Measurements from ENCODE around the gene CORO1C. TPM values are rescaled to one million over a fixed set of nuclear protein-coding genes. Genes with fewer than 3 reads are reported as not detected.

The CORO1C gene
- total RNA-seq, 3 donors from 2014 or later (not counting 1 experiment from before 2014, with no cell fraction given): 28.9 to 43.5 (median 36.0) TPM

DNA sequence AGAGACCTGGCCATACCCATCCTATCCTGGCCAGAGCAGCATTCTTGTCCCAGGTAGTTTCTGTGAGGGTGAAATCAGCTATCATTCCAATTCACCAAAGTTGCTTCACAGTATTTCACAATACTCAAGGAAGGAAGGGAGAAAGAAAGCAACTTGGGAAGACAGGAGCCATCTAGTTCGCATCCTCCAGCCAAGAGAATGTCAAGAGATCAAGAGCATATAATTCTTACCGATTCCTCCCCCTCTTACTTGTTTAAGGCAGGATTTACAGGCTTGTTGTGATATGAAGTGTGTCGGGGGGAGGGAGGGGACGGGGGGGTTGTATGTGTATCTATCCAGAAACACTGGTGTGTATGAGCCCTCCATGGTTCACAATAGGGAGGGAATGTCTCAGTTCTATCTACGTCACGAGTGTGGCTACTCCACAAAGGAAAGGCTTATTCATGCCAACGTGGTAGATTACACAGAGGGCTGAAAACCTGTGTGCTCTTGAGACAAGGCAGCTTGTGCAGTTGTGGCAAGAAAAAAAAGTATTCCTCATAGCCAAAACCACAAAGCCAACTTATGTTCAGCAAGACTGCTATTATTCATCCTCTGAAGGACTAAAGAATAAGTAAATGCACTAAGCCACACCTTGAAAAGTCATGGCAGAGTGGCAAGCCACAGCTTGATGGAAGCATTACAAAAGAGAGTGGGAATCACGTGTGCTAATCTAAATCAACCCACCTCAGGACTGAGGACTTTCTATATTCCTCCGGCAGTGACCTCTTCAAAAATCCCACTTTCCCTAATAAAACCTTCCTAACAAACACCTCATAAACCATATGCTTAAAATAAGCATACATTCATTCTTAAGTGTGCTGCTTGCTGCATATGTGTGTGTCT is 35.0 kb downstream of the CORO1C start:
- peaks cover 10% of the 10 kb centered on the region for H3K36me3 ChIP-seq (ENCODE audit: control insufficient read depth, insufficient read depth, low read length)
- Mint-ChIP-seq H3K4me3 (no peak overlapping the region), H3K27me3 (ENCODE audit: low read depth in 2 of 2) (no peaks in the 10 kb centered on the region), H3K9me3 (no peaks in the 10 kb centered on the region), H3K4me1 (peaks cover 17 to 26% of the 10 kb centered on the region in 2 donors), H3K36me3 (peaks cover 8% of the 10 kb centered on the region), H3K27ac (peak overlapping the region in 1 of 2 donors; percentile 29)
- DNase-seq: peak in 1 of 2 donors; percentile 14
- no peaks in the 10 kb centered on the region for H3K27me3 ChIP-seq (ENCODE audit: control insufficient read depth, insufficient read depth, low read length)
- no peak overlapping the region for H3K27ac ChIP-seq (ENCODE audit: low read length)
- peak in 1 of 3 donors; percentile 7 for ATAC-seq
- H3K9me3 ChIP-seq (ENCODE audit: control insufficient read depth, insufficient read depth, low read length): no peaks in the 10 kb centered on the region
- TF ChIP-seq, protein P1, sequence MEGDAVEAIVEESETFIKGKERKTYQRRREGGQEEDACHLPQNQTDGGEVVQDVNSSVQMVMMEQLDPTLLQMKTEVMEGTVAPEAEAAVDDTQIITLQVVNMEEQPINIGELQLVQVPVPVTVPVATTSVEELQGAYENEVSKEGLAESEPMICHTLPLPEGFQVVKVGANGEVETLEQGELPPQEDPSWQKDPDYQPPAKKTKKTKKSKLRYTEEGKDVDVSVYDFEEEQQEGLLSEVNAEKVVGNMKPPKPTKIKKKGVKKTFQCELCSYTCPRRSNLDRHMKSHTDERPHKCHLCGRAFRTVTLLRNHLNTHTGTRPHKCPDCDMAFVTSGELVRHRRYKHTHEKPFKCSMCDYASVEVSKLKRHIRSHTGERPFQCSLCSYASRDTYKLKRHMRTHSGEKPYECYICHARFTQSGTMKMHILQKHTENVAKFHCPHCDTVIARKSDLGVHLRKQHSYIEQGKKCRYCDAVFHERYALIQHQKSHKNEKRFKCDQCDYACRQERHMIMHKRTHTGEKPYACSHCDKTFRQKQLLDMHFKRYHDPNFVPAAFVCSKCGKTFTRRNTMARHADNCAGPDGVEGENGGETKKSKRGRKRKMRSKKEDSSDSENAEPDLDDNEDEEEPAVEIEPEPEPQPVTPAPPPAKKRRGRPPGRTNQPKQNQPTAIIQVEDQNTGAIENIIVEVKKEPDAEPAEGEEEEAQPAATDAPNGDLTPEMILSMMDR (IDR thresholded peaks at IDR 0.05): no peak
- H3K4me1 ChIP-seq (ENCODE audit: control insufficient read depth, insufficient read depth, low read length): peaks cover 11% of the 10 kb centered on the region
- no peak overlapping the region for H3K4me3 ChIP-seq (ENCODE audit: low read length)
- WGBS (ENCODE audit: insufficient coverage): 39% methylated on average over 7 of the region's 9 CpGs
- intact Hi-C loops (cut with micrococcal nuclease): no loop called here

GRCh38 chr12:108694812-108695278 is 36.5 kb downstream of the CORO1C start:
- WGBS (ENCODE audit: insufficient coverage): 83% methylated on average over 1 of the region's 2 CpGs
- no peak overlapping the region for H3K27ac Mint-ChIP-seq
- H3K9me3 ChIP-seq (ENCODE audit: control insufficient read depth, insufficient read depth, low read length): no peaks in the 10 kb centered on the region
- TF ChIP-seq, protein P1 (IDR thresholded peaks at IDR 0.05): no peak
- H3K4me1 ChIP-seq (ENCODE audit: control insufficient read depth, insufficient read depth, low read length): peaks cover 22% of the 10 kb centered on the region
- no peak overlapping the region for H3K4me3 ChIP-seq (ENCODE audit: low read length)
- no peaks in the 10 kb centered on the region for H3K9me3 Mint-ChIP-seq
- no peaks in the 10 kb centered on the region for H3K27me3 Mint-ChIP-seq (ENCODE audit: low read depth in 2 of 2)
- H3K36me3 Mint-ChIP-seq: no peaks in the 10 kb centered on the region
- no peak overlapping the region for H3K27ac ChIP-seq (ENCODE audit: low read length)
- peaks cover 26 to 36% of the 10 kb centered on the region in 2 donors for H3K4me1 Mint-ChIP-seq
- H3K27me3 ChIP-seq (ENCODE audit: control insufficient read depth, insufficient read depth, low read length): no peaks in the 10 kb centered on the region
- peaks cover 7% of the 10 kb centered on the region for H3K36me3 ChIP-seq (ENCODE audit: control insufficient read depth, insufficient read depth, low read length)
- DNase-seq (no peak), ATAC-seq (no peak)
- intact Hi-C loops (cut with micrococcal nuclease): no loop called here
- H3K4me3 Mint-ChIP-seq: no peak overlapping the region

- 88% methylated on average over 6 of the region's 6 CpGs for WGBS (ENCODE audit: insufficient coverage)
- H3K27ac ChIP-seq (ENCODE audit: low read length): no peak overlapping the region
- ATAC-seq (no peak), DNase-seq (peak in 1 of 2 donors; percentile 7)
- no peaks in the 10 kb centered on the region for H3K9me3 ChIP-seq (ENCODE audit: control insufficient read depth, insufficient read depth, low read length)
- Mint-ChIP-seq H3K27me3 (ENCODE audit: low read depth in 2 of 2) (no peaks in the 10 kb centered on the region), H3K9me3 (no peaks in the 10 kb centered on the region), H3K36me3 (no peaks in the 10 kb centered on the region), H3K4me3 (peak overlapping the region; percentile 13), H3K4me1 (peaks cover 33 to 44% of the 10 kb centered on the region in 2 donors), H3K27ac (no peak overlapping the region)
- H3K4me1 ChIP-seq (ENCODE audit: control insufficient read depth, insufficient read depth, low read length): peaks cover 27% of the 10 kb centered on the region
- H3K27me3 ChIP-seq (ENCODE audit: control insufficient read depth, insufficient read depth, low read length): no peaks in the 10 kb centered on the region
- H3K36me3 ChIP-seq (ENCODE audit: control insufficient read depth, insufficient read depth, low read length): peaks cover 2% of the 10 kb centered on the region
- intact Hi-C loops (cut with micrococcal nuclease): no loop called here
- no peak overlapping the region for H3K4me3 ChIP-seq (ENCODE audit: low read length)
- TF ChIP-seq, protein P1 (IDR thresholded peaks at IDR 0.05): no peak
Measured at GRCh38 chr12:108693751-108694150, 37.6 kb downstream of the CORO1C start.

Data from natural killer cell (primary cell).